Transverse colon (tissue), 4 donors: ENCODE results near the gene VMP1. TPM values are rescaled to one million over a fixed set of nuclear protein-coding genes. Genes with fewer than 3 reads are reported as not detected.
"Not testable (repeated sequence)": the region's sequence is repeated elsewhere in the genome, so short reads cannot be mapped to it uniquely, and the experiment has no call there.

Experiments
- DNase-seq: peaks from one replicate; pipeline ENCODE4 v3.0.0-alpha.2; 2019
- H3K27ac ChIP-seq, 4 donors: fragments of 200-600 bp; sonication (generic); 2 replicates each; pipeline ENCODE4 v1.5.1; 2016 to 2018; ENCODE audit warnings: inconsistent platforms in 4 of 4
- H3K27me3 ChIP-seq: fragments of 200-600 bp; sonication (generic); 2 replicates; pipeline ENCODE4 v1.5.1; 2017; ENCODE audit warnings: inconsistent platforms
- H3K36me3 ChIP-seq, 4 donors: fragments of 200-600 bp; sonication (generic); 2 replicates each; pipeline ENCODE4 v1.5.1; 2017 to 2019; ENCODE audit warnings: inconsistent platforms in 4 of 4
- H3K4me1 ChIP-seq, 4 donors: fragments of 200-600 bp; sonication (generic); 2 replicates each; pipeline ENCODE4 v1.5.1; 2017 to 2020; ENCODE audit warnings: inconsistent platforms in 4 of 4
- H3K4me3 ChIP-seq, 4 donors: fragments of 200-600 bp; sonication (generic); 1 replicate in 1 of 4; 2 replicates in 3 of 4; pipeline versions ENCODE4 v1.5.1 to v1.6.1; 2017 to 2019; ENCODE audit warnings: inconsistent platforms in 4 of 4
- H3K9me3 ChIP-seq, 2 donors: fragments of 200-600 bp; sonication (generic); 2 replicates each; pipeline ENCODE4 v1.5.1; 2017 to 2019; ENCODE audit warnings: inconsistent platforms in 2 of 2
- EP300 ChIP-seq: sonication (generic); formaldehyde crosslinking; IDR thresholded peaks from one replicate; pipeline ENCODE4 v1.6.1; 2017; ENCODE audit warnings: antibody characterized with exemption, low read depth
- POLR2A ChIP-seq: fragments of 450-650 bp; IDR thresholded peaks from one replicate; pipeline ENCODE4 v1.6.1; 2016; ENCODE audit warnings: antibody characterized with exemption, mild to moderate bottlenecking, moderate library complexity
- POLR2AphosphoS5 ChIP-seq, 3 donors: sonication (generic); formaldehyde crosslinking; IDR thresholded peaks; one replicate each; pipeline ENCODE4 v1.6.1; 2016; ENCODE audit warnings: antibody characterized with exemption in 3 of 3
- WGBS, 2 donors: methylation state at CpG; one replicate each; pipeline ENCODE4 v1.1.5; 2018; ENCODE audit warnings: low coverage in 1 of 2; 5-methylcytosine and 5-hydroxymethylcytosine counted together
- in situ Hi-C, 4 donors: fragments of 200-750 bp; cut with MboI; loops; one replicate each; pipeline versions ENCODE4 v1.15.0 to v1.15.1; 2017; ENCODE audit warnings: low sequenced_read_pairs in 3 of 4, low pct_ligation_motif_present in 1 of 4, low pct_unique_long_range_greater_than_20kb in 1 of 4
- intact Hi-C: fragments of 100-400 bp; cut with DNase I; formaldehyde crosslinking; loops from one replicate; pipeline ENCODE4 v1.15.1; 2023; ENCODE audit warnings: low total_unique reads
- total RNA-seq, 4 donors: library from RNA; depleted of rRNA; stranded (reverse); fragments of >200 nt; gene quantifications; one replicate each; pipeline ENCODE4 v1.1.0, GENCODE V29; 2016
- TF ChIP-seq, protein P1 (sequence below), 5 experiments: fragments of 200-600 bp in 3 of 5; fragments of 450-650 bp in 2 of 5; sonication (generic) in 3 of 5; IDR thresholded peaks; 1 replicate in 2 of 5; 2 replicates in 3 of 5; pipeline ENCODE4 v1.5.1; 2016 to 2017; ENCODE audit warnings: antibody characterized with exemption in 5 of 5, inconsistent platforms in 3 of 5, mild to moderate bottlenecking in 2 of 5, moderate library complexity in 1 of 5

Gene VMP1
- total RNA-seq, 4 donors from 2014 or later = 136 to 547 (median 339) TPM

GRCh38 chr17:59777033-59777432 is 69.6 kb downstream of the VMP1 start:
- Histone ChIP-seq H3K36me3 (peaks cover 0 to 47% (median 16%) of the 10 kb centered on the region in 4 donors), H3K9me3 (no peaks in the 10 kb centered on the region), H3K4me1 (no peaks in the 10 kb centered on the region), H3K27ac (no peak overlapping the region), H3K27me3 (no peaks in the 10 kb centered on the region), H3K4me3 (no peak overlapping the region)
- no peak for DNase-seq
- in situ Hi-C loops (no loop called here), intact Hi-C loops (no loop called here)
- 93 to 100% methylated on average over 3 of the region's 3 CpGs for WGBS, 2 donors
- TF ChIP-seq, protein P1, sequence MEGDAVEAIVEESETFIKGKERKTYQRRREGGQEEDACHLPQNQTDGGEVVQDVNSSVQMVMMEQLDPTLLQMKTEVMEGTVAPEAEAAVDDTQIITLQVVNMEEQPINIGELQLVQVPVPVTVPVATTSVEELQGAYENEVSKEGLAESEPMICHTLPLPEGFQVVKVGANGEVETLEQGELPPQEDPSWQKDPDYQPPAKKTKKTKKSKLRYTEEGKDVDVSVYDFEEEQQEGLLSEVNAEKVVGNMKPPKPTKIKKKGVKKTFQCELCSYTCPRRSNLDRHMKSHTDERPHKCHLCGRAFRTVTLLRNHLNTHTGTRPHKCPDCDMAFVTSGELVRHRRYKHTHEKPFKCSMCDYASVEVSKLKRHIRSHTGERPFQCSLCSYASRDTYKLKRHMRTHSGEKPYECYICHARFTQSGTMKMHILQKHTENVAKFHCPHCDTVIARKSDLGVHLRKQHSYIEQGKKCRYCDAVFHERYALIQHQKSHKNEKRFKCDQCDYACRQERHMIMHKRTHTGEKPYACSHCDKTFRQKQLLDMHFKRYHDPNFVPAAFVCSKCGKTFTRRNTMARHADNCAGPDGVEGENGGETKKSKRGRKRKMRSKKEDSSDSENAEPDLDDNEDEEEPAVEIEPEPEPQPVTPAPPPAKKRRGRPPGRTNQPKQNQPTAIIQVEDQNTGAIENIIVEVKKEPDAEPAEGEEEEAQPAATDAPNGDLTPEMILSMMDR (IDR thresholded peaks at IDR 0.05) = no peak
- TF ChIP-seq POLR2AphosphoS5 (IDR thresholded peaks at IDR 0.05) = no peak
- TF ChIP-seq EP300 = no peak
- TF ChIP-seq POLR2A = no peak

DNA sequence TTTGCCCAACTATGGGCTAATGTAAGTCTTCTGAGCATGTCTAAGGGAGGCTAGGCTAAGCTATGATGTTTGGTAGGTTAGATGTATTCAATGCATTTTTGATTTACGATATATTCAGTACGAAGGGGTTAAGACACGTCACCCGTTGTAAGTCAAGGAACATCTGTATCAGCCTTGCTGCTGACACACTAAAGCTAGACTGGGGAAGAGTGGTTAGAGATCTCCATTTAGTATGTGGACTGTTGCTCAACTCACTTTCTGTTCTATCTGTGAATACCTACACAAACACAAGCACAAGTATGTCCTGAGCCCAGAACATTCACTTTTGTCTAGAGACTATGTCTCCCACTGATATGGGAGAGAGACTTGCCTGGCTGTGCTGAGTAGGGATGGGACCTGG is 71.5 kb downstream of the VMP1 start:
- Histone ChIP-seq H3K27ac (no peak overlapping the region), H3K36me3 (peaks cover 0 to 45% (median 12%) of the 10 kb centered on the region in 4 donors), H3K4me1 (peaks cover 0 to 12% (median 6%) of the 10 kb centered on the region in 4 donors), H3K9me3 (no peaks in the 10 kb centered on the region), H3K4me3 (no peak overlapping the region), H3K27me3 (no peaks in the 10 kb centered on the region)
- TF ChIP-seq POLR2A (no peak), EP300 (no peak), POLR2AphosphoS5 (IDR thresholded peaks at IDR 0.05) (no peak)
- TF ChIP-seq, protein P1 (IDR thresholded peaks at IDR 0.05) = no peak
- in situ Hi-C loops = no loop called here
- WGBS, 2 donors = 92 to 95% methylated on average over 4 of the region's 4 CpGs
- intact Hi-C loops = no loop called here
- DNase-seq = no peak

DNA sequence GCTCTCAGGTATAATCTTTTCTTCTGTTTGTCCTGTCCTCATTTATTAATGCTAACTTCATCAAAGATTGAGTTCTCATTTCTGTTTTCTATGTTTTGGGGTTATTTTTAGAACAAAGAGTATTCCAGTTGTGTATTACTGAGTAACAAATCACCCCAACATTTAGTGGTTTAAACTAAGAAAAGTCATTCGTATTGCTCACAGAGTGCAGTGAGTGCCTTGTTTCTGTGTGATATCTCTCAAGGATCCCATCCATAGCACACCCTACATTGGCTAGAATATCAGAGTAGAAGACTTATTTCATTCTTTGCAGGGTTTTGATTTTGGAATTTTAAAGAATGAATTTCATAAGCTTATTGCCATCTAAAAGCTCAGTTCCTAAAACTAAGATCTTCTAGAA is 72.1 kb downstream of the VMP1 start:
- TF ChIP-seq, protein P1 (IDR thresholded peaks at IDR 0.05) = no peak
- TF ChIP-seq POLR2AphosphoS5 (IDR thresholded peaks at IDR 0.05) (no peak), EP300 (no peak), POLR2A (no peak)
- no peak overlapping the region for H3K4me3 ChIP-seq
- in situ Hi-C loops = no loop called here
- no peaks in the 10 kb centered on the region for H3K9me3 ChIP-seq
- intact Hi-C loops = no loop called here
- H3K27me3 ChIP-seq = no peaks in the 10 kb centered on the region
- WGBS, 2 donors = 73 to 84% methylated on average over 1 of the region's 1 CpG
- peaks cover 5 to 18% (median 10%) of the 10 kb centered on the region in 4 donors for H3K4me1 ChIP-seq
- no peak for DNase-seq
- H3K27ac ChIP-seq = peak overlapping the region in 1 of 4 donors; percentile 2
- peaks cover 0 to 40% (median 11%) of the 10 kb centered on the region in 4 donors for H3K36me3 ChIP-seq

DNA sequence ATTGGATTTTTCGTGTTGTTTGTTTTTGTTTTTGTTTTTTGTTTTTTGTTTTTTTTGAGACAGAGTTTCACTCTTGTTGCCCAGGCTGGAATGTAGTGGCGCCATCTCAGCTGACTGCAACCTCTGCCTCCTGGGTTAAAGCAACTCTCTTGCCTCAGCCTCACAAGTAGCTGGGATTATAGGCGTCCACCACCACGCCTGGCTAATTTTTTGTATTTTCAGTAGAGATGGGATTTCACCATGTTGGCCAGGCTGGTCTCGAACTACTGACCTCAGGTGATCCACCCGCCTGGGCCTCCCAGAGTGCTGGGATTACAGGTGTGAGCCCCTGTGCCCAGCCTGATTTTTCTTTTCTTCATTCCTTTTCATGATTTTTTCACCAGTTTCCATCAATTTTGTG is 73.1 kb downstream of the VMP1 start:
- H3K27me3 ChIP-seq, H3K4me3 ChIP-seq, intact Hi-C loops, H3K27ac ChIP-seq, H3K9me3 ChIP-seq, in situ Hi-C loops, DNase-seq: not testable (repeated sequence)
- H3K4me1 ChIP-seq = peaks cover 13 to 28% (median 19%) of the 10 kb centered on the region in 4 donors
- peaks cover 0 to 30% (median 9%) of the 10 kb centered on the region in 4 donors for H3K36me3 ChIP-seq
- WGBS, 2 donors = 89 to 97% methylated on average over 4 to 6 of the region's 6 CpGs
